Nephron progenitor cell (in vitro differentiated cells): Measurements from ENCODE around the gene PCDHGA1.

Experiments used
- DNase-seq: peaks from one replicate; pipeline ENCODE4 v3.0.0; 2021
- H3K27ac Mint-ChIP-seq: 2 replicates; pipeline ENCODE4 v1.8.0; 2021; ENCODE audit warnings: mild to moderate bottlenecking, moderate library complexity, mixed read lengths
- H3K27me3 Mint-ChIP-seq: 2 replicates; pipeline ENCODE4 v1.8.0; 2021; ENCODE audit warnings: mild to moderate bottlenecking, low read depth, mixed read lengths; ENCODE audit not compliant: poor library complexity
- H3K36me3 Mint-ChIP-seq: 2 replicates; pipeline ENCODE4 v1.8.0; 2021; ENCODE audit warnings: low read depth, mixed read lengths
- H3K4me1 Mint-ChIP-seq: 2 replicates; pipeline ENCODE4 v1.8.0; 2021; ENCODE audit warnings: mixed read lengths
- H3K4me3 Mint-ChIP-seq: 2 replicates; pipeline ENCODE4 v1.8.0; 2021; ENCODE audit warnings: mild to moderate bottlenecking, moderate library complexity, mixed read lengths
- H3K9me3 Mint-ChIP-seq: 2 replicates; pipeline ENCODE4 v1.8.0; 2021; ENCODE audit warnings: mild to moderate bottlenecking, moderate library complexity, mixed read lengths
- CTCF ChIP-seq: fragments of 200-600 bp; sonication (generic); IDR thresholded peaks from 2 replicates; pipeline ENCODE4 v1.5.0; 2021; ENCODE audit warnings: antibody characterized with exemption

PCDHGA1 gene

GRCh38 chr5:141434006-141434405 lies 103.7 kb downstream of the PCDHGA1 start:
- Mint-ChIP-seq H3K4me3 (no peak overlapping the region), H3K27me3 (no peaks in the 10 kb centered on the region), H3K4me1 (no peaks in the 10 kb centered on the region), H3K36me3 (peaks cover 94% of the 10 kb centered on the region), H3K9me3 (peaks cover 95% of the 10 kb centered on the region), H3K27ac (no peak overlapping the region)
- no peak for DNase-seq
- no peak for TF ChIP-seq CTCF

- peaks cover 93% of the 10 kb centered on the region for H3K36me3 Mint-ChIP-seq
- H3K9me3 Mint-ChIP-seq: peaks cover 93% of the 10 kb centered on the region
Measured at GRCh38 chr5:141437221-141437620, 106.9 kb downstream of the PCDHGA1 start.

GRCh38 chr5:141439411-141440141 lies 109.3 kb downstream of the PCDHGA1 start:
- Mint-ChIP-seq H3K36me3 (peaks cover 92% of the 10 kb centered on the region), H3K4me3 (no peak overlapping the region), H3K9me3 (peaks cover 90% of the 10 kb centered on the region), H3K4me1 (no peaks in the 10 kb centered on the region), H3K27me3 (no peaks in the 10 kb centered on the region), H3K27ac (no peak overlapping the region)
- no peak for DNase-seq
- TF ChIP-seq CTCF: no peak

More at GRCh38 chr5:141437221-141437620, 106.9 kb downstream of the PCDHGA1 start:
- Mint-ChIP-seq H3K4me3 (no peak overlapping the region), H3K27ac (no peak overlapping the region), H3K4me1 (no peaks in the 10 kb centered on the region), H3K27me3 (no peaks in the 10 kb centered on the region)
- TF ChIP-seq CTCF: no peak
- no peak for DNase-seq

- H3K9me3 Mint-ChIP-seq: peaks cover 89% of the 10 kb centered on the region
- no peaks in the 10 kb centered on the region for H3K4me1 Mint-ChIP-seq
- peaks cover 92% of the 10 kb centered on the region for H3K36me3 Mint-ChIP-seq
- no peak overlapping the region for H3K4me3 Mint-ChIP-seq
- TF ChIP-seq CTCF: no peak
- no peak for DNase-seq
- H3K27ac Mint-ChIP-seq: no peak overlapping the region
- H3K27me3 Mint-ChIP-seq: no peaks in the 10 kb centered on the region
Measured at GRCh38 chr5:141440341-141440740, 110.0 kb downstream of the PCDHGA1 start.

GRCh38 chr5:141441571-141442170 lies 111.4 kb downstream of the PCDHGA1 start:
- no peaks in the 10 kb centered on the region for H3K27me3 Mint-ChIP-seq
- H3K4me1 Mint-ChIP-seq: no peaks in the 10 kb centered on the region
- no peak overlapping the region for H3K4me3 Mint-ChIP-seq
- TF ChIP-seq CTCF: no peak
- peaks cover 92% of the 10 kb centered on the region for H3K36me3 Mint-ChIP-seq
- DNase-seq: no peak
- no peak overlapping the region for H3K27ac Mint-ChIP-seq
- H3K9me3 Mint-ChIP-seq: peaks cover 89% of the 10 kb centered on the region

GRCh38 chr5:141465351-141465750 lies 135.0 kb downstream of the PCDHGA1 start:
- no peak for TF ChIP-seq CTCF
- Mint-ChIP-seq H3K27me3 (no peaks in the 10 kb centered on the region), H3K36me3 (peaks cover 49% of the 10 kb centered on the region), H3K4me1 (no peaks in the 10 kb centered on the region), H3K9me3 (peaks cover 20% of the 10 kb centered on the region), H3K27ac (peak overlapping the region; percentile 25), H3K4me3 (no peak overlapping the region)
- DNase-seq: no peak
